H1 (cell line): ENCODE results near the gene C1QL2. TPM values are rescaled to one million over a fixed set of nuclear protein-coding genes. Genes with fewer than 3 reads are reported as not detected.

Source experiments
- CTCF ChIA-PET: fragments of 300-600 bp; sonication (Branson Sonifier 250); formaldehyde crosslinking; loops from one replicate; lab custom pipeline; 2021; ENCODE audit not compliant: partially characterized antibody; lab: Charles Lee
- POLR2A ChIA-PET: fragments of 300-600 bp; sonication (Branson Sonifier 250); formaldehyde crosslinking; loops from one replicate; lab custom pipeline; 2021; ENCODE audit warnings: inconsistent platforms; ENCODE audit not compliant: partially characterized antibody; lab: Charles Lee
- DNase-seq, 2 experiments: peaks; one replicate each; pipeline versions ENCODE4 v3.0.0 to v3.0.0-alpha.2; 2010 to 2022; ENCODE audit warnings: low spot score in 2 of 2, low read depth in 1 of 2, mixed read lengths in 1 of 2
- FAIRE-seq: peaks from 2 replicates; lab custom pipeline; 2011; peaks lifted over from hg19 to GRCh38; lab: Jason Lieb, UNC
- H2AFZ ChIP-seq: 2 replicates; pipeline ENCODE4 v1.8.1; 2012; ENCODE audit warnings: low read length, inconsistent platforms
- H2AK5ac ChIP-seq: 2 replicates; pipeline ENCODE4 v1.6.1; 2013; ENCODE audit warnings: low read depth, low read length
- H2BK120ac ChIP-seq: replicated peaks from 2 replicates; pipeline ENCODE3; 2013; ENCODE audit warnings: low read depth, low read length, inconsistent platforms
- H2BK12ac ChIP-seq: 2 replicates; pipeline ENCODE4 v1.6.1; 2013; ENCODE audit warnings: low read depth, low read length
- H2BK15ac ChIP-seq: 2 replicates; pipeline ENCODE4 v1.6.1; 2013; ENCODE audit warnings: low read length
- H2BK20ac ChIP-seq: 2 replicates; pipeline ENCODE4 v1.6.1; 2013; ENCODE audit warnings: low read length
- H2BK5ac ChIP-seq: 2 replicates; pipeline ENCODE4 v1.6.1; 2013; ENCODE audit warnings: low read depth, low read length
- H3K14ac ChIP-seq: 2 replicates; pipeline ENCODE4 v1.6.1; 2013; ENCODE audit warnings: inconsistent platforms; ENCODE audit not compliant: insufficient read length
- H3K18ac ChIP-seq: 2 replicates; pipeline ENCODE4 v1.6.1; 2013; ENCODE audit warnings: low read length; ENCODE audit errors: extremely low read depth
- H3K23ac ChIP-seq: 2 replicates; pipeline ENCODE4 v1.6.1; 2013; ENCODE audit warnings: inconsistent platforms; ENCODE audit not compliant: insufficient read length
- H3K23me2 ChIP-seq: 2 replicates; pipeline ENCODE4 v1.6.1; 2013; ENCODE audit warnings: low read depth, low read length
- H3K27ac ChIP-seq: 2 replicates; pipeline ENCODE4 v1.6.1; 2011; ENCODE audit warnings: low read depth, low read length, inconsistent platforms
- H3K27me3 ChIP-seq, 4 experiments: replicated peaks in 1 of 4; 1 replicate in 1 of 4; 2 replicates in 3 of 4; pipeline versions ENCODE4 v1.6.1 to v1.8.1; 2011 to 2013; ENCODE audit warnings: low read length in 3 of 4, mild to moderate bottlenecking in 3 of 4, inconsistent platforms in 2 of 4, mixed read lengths in 2 of 4, moderate library complexity in 1 of 4; ENCODE audit not compliant: control insufficient read depth in 3 of 4, insufficient read depth in 3 of 4; ENCODE audit errors: extremely low read depth in 1 of 4
- H3K36me3 ChIP-seq, 4 experiments: 2 replicates each; pipeline versions ENCODE4 v1.6.1 to v1.8.1; 2011 to 2013; ENCODE audit warnings: mild to moderate bottlenecking in 4 of 4, low read length in 3 of 4, moderate library complexity in 2 of 4, control low read depth in 1 of 4, inconsistent platforms in 1 of 4; ENCODE audit not compliant: insufficient read depth in 4 of 4, control insufficient read depth in 2 of 4
- H3K4ac ChIP-seq: replicated peaks from 2 replicates; pipeline ENCODE3; 2013; ENCODE audit warnings: low read length, low read depth, mixed read lengths, inconsistent platforms; ENCODE audit not compliant: insufficient read length
- H3K4me1 ChIP-seq, 4 experiments: replicated peaks in 1 of 4; 1 replicate in 1 of 4; 2 replicates in 3 of 4; pipeline versions ENCODE4 v1.6.1 to v1.8.1; 2011 to 2013; ENCODE audit warnings: low read length in 3 of 4, inconsistent platforms in 2 of 4, mixed read lengths in 1 of 4; ENCODE audit not compliant: insufficient read depth in 4 of 4, control insufficient read depth in 3 of 4
- H3K4me2 ChIP-seq, 2 experiments: 2 replicates each; pipeline versions ENCODE4 v1.6.1 to v1.8.1; 2011 to 2013; ENCODE audit warnings: low read depth in 2 of 2, low read length in 2 of 2, control low read depth in 1 of 2, inconsistent platforms in 1 of 2, mild to moderate bottlenecking in 1 of 2; ENCODE audit not compliant: insufficient read depth in 1 of 2
- H3K4me3 ChIP-seq, 4 experiments: fragments of 200-600, 300-600 bp in 1 of 4; sonication (generic), shearing (Covaris generic), sonication (Bioruptor Twin) in 1 of 4; 2 replicates each; pipeline versions ENCODE4 v1.5.1 to v1.8.1; 2011 to 2016; ENCODE audit warnings: low read length in 4 of 4, low read depth in 3 of 4, control low read depth in 2 of 4, inconsistent platforms in 2 of 4, mild to moderate bottlenecking in 2 of 4, mixed read lengths in 1 of 4, moderate library complexity in 1 of 4; ENCODE audit not compliant: insufficient read depth in 2 of 4; ENCODE audit errors: extremely low read depth in 1 of 4
- H3K56ac ChIP-seq: replicated peaks from 2 replicates; pipeline ENCODE3; 2013; ENCODE audit warnings: low read depth, mild to moderate bottlenecking, mixed read lengths, low read length, inconsistent platforms; ENCODE audit not compliant: insufficient read length
- H3K79me1 ChIP-seq: 2 replicates; pipeline ENCODE4 v1.6.1; 2013; ENCODE audit warnings: low read depth, low read length, control low read depth
- H3K79me2 ChIP-seq, 2 experiments: 2 replicates each; pipeline versions ENCODE4 v1.6.1 to v1.8.1; 2012 to 2013; ENCODE audit warnings: low read length in 2 of 2, mild to moderate bottlenecking in 2 of 2, inconsistent platforms in 1 of 2; ENCODE audit not compliant: insufficient read depth in 2 of 2, control insufficient read depth in 1 of 2
- H3K9ac ChIP-seq, 4 experiments: replicated peaks in 1 of 4; 1 replicate in 1 of 4; 2 replicates in 3 of 4; pipeline versions ENCODE4 v1.6.1 to v1.8.1; 2011 to 2013; ENCODE audit warnings: low read depth in 3 of 4, low read length in 3 of 4, control low read depth in 2 of 4, mild to moderate bottlenecking in 2 of 4, moderate library complexity in 2 of 4, inconsistent platforms in 1 of 4; ENCODE audit errors: extremely low read depth in 1 of 4
- H3K9me3 ChIP-seq, 2 experiments: 2 replicates each; pipeline versions ENCODE4 v1.6.1 to v1.8.1; 2012 to 2013; ENCODE audit warnings: mild to moderate bottlenecking in 2 of 2, moderate library complexity in 2 of 2, control low read depth in 1 of 2, inconsistent platforms in 1 of 2, low read depth in 1 of 2, low read length in 1 of 2, mixed read lengths in 1 of 2; ENCODE audit not compliant: insufficient read depth in 2 of 2
- H4K20me1 ChIP-seq, 2 experiments: replicated peaks in 1 of 2; 2 replicates each; pipeline versions ENCODE3 to v1.8.1; 2011 to 2013; ENCODE audit warnings: inconsistent platforms in 2 of 2, low read length in 2 of 2, mild to moderate bottlenecking in 1 of 2; ENCODE audit not compliant: insufficient read depth in 2 of 2, control insufficient read depth in 1 of 2
- H4K5ac ChIP-seq: 2 replicates; pipeline ENCODE4 v1.6.1; 2013; ENCODE audit warnings: low read length, low read depth, mixed read lengths, inconsistent platforms; ENCODE audit not compliant: insufficient read length
- H4K8ac ChIP-seq: 2 replicates; pipeline ENCODE4 v1.8.0; 2013; ENCODE audit warnings: mild to moderate bottlenecking, moderate library complexity, low read length, inconsistent platforms; ENCODE audit not compliant: insufficient read depth; ENCODE audit errors: extremely low read depth
- H4K91ac ChIP-seq: replicated peaks from 2 replicates; pipeline ENCODE3; 2013; ENCODE audit warnings: low read length, mixed read lengths, inconsistent platforms; ENCODE audit not compliant: insufficient read length
- BCL11A ChIP-seq, 2 experiments: IDR thresholded peaks; one replicate each; pipeline ENCODE4 v1.6.1; 2011; ENCODE audit warnings: low read depth in 2 of 2, low read length in 2 of 2, mild to moderate bottlenecking in 2 of 2
- GABPA ChIP-seq: IDR thresholded peaks from 2 replicates; pipeline ENCODE4 v1.6.1; 2011; ENCODE audit warnings: mild to moderate bottlenecking, low read length, moderate library complexity, borderline replicate concordance; ENCODE audit not compliant: insufficient read depth
- POLR2A ChIP-seq, 2 experiments: IDR thresholded peaks; 1 replicate in 1 of 2; 2 replicates in 1 of 2; pipeline ENCODE4 v1.6.1; 2011; ENCODE audit warnings: low read depth in 2 of 2, low read length in 2 of 2, mild to moderate bottlenecking in 2 of 2; ENCODE audit errors: control extremely low read depth in 1 of 2
- SAP30 ChIP-seq: fragments of 300-600 bp; sonication (generic); IDR thresholded peaks from 2 replicates; pipeline ENCODE4 v1.7.1; 2012; ENCODE audit warnings: low read length, moderate library complexity, mild to moderate bottlenecking, inconsistent platforms; ENCODE audit not compliant: insufficient read depth, insufficient replicate concordance
- SIX5 ChIP-seq: IDR thresholded peaks from 2 replicates; pipeline ENCODE4 v1.6.1; 2011; ENCODE audit warnings: mild to moderate bottlenecking, low read depth, low read length
- WGBS, 2 experiments: shearing (Covaris generic) in 1 of 2; methylation state at CpG; one replicate each; pipeline versions ENCODE4 v1.1.6 to v1.1.7; 2013 to 2015; ENCODE audit warnings: low lambda C conversion rate in 2 of 2, mixed read lengths in 2 of 2, inconsistent platforms in 1 of 2, low coverage in 1 of 2, missing lambda C conversion rate in 1 of 2; ENCODE audit not compliant: insufficient replicate concordance in 2 of 2, insufficient coverage in 1 of 2, insufficient read length in 1 of 2; ENCODE audit errors: extremely low coverage in 1 of 2, missing lambda C conversion rate in 1 of 2; 5-methylcytosine and 5-hydroxymethylcytosine counted together
- polyA plus RNA-seq, 7 experiments: library from polyadenylated mRNA; depleted of rRNA in 3 of 7; stranded (reverse) in 5 of 7; unstranded in 2 of 7; fragments of >200 nt in 5 of 7; fragments of 200-250 nt in 2 of 7; gene quantifications; 1 replicate in 5 of 7; 2 replicates in 1 of 7; 4 replicates in 1 of 7; pipeline versions ENCODE4 v1.2.1 to v1.2.3, GENCODE V29; 2011 to 2013; ENCODE audit warnings: missing spikeins in 2 of 7, mixed read lengths in 2 of 7
- total RNA-seq: library from RNA; stranded (reverse); fragmentation: NEBNext Ultra II Directional; extraction: Animal tissue kit (Norgen Biotek cat#: 25700); gene quantifications from 2 replicates; pipeline ENCODE4 v1.2.1, GENCODE V29; 2021
- TF ChIP-seq, protein P1 (sequence below): IDR thresholded peaks from 2 replicates; pipeline ENCODE4 v1.6.1; 2012; ENCODE audit warnings: inconsistent platforms

Gene C1QL2
- total and polyA plus RNA-seq, 2 of the 8 experiments (the other 6 are each of a cell fraction or from before 2014, with no cell fraction given), result 0.80 to 0.88 TPM

GRCh38 chr2:119119999-119120756 lies 38.4 kb downstream of the C1QL2 start:
- TF ChIP-seq, protein P1, sequence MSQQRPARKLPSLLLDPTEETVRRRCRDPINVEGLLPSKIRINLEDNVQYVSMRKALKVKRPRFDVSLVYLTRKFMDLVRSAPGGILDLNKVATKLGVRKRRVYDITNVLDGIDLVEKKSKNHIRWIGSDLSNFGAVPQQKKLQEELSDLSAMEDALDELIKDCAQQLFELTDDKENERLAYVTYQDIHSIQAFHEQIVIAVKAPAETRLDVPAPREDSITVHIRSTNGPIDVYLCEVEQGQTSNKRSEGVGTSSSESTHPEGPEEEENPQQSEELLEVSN, result no peak
- TF ChIP-seq GABPA (no peak), SAP30 (no peak), POLR2A (IDR thresholded peaks at IDR 0.05; ENCODE audit: control extremely low read depth in 1 of 2, low read depth in 2 of 2, low read length in 2 of 2) (no peak), BCL11A (IDR thresholded peaks at IDR 0.05; ENCODE audit: low read depth in 2 of 2, low read length in 2 of 2) (no peak), SIX5 (no peak)
- TF ChIP-seq, all 59 proteins: peak for 0
- WGBS, 2 experiments, result 93% methylated on average over 15 of the region's 15 CpGs; no CpG with 5 or more reads in 1 of the 2 experiments
- no peak overlapping the region for H3K4me2 ChIP-seq
- FAIRE-seq, result no peak
- H4K5ac ChIP-seq, result no peak overlapping the region
- no peaks in the 10 kb centered on the region for H3K79me2 ChIP-seq
- no peak overlapping the region for H2BK120ac ChIP-seq
- peaks cover 0 to 7% (median 0%) of the 10 kb centered on the region in 4 experiments; a peak in 3 of 7 replicates for H3K27me3 ChIP-seq
- no peak overlapping the region for H2BK20ac ChIP-seq
- no peak overlapping the region for H3K27ac ChIP-seq
- H3K4me1 ChIP-seq, result peaks cover 10 to 26% (median 16%) of the 10 kb centered on the region in 4 experiments
- H2BK12ac ChIP-seq, result no peak overlapping the region
- ChIA-PET CTCF (interaction anchor here (0.6 to 12.6 kb wide), 11 partner anchors 10 to 928 kb away, joined by 3 to 198 read pairs (median 3); no protein-coding TSS in a partner anchor), POLR2A (no interaction called here)
- no peaks in the 10 kb centered on the region for H3K36me3 ChIP-seq
- H4K8ac ChIP-seq, result no peak overlapping the region
- H2BK15ac ChIP-seq, result peak overlapping the region; percentile 21; the same call in 1 of the 2 replicates
- H3K23ac ChIP-seq, result no peak overlapping the region
- H3K18ac ChIP-seq, result no peak overlapping the region
- no peak overlapping the region for H3K4ac ChIP-seq
- H4K91ac ChIP-seq, result no peak overlapping the region
- no peak for DNase-seq
- H2AFZ ChIP-seq, result no peak overlapping the region
- no peak overlapping the region for H2AK5ac ChIP-seq
- H2BK5ac ChIP-seq, result no peak overlapping the region
- H3K14ac ChIP-seq, result no peak overlapping the region
- no peak overlapping the region for H3K56ac ChIP-seq
- H3K9ac ChIP-seq, result no peak overlapping the region
- H3K23me2 ChIP-seq, result no peaks in the 10 kb centered on the region
- no peak overlapping the region for H3K4me3 ChIP-seq
- no peaks in the 10 kb centered on the region for H3K79me1 ChIP-seq
- H4K20me1 ChIP-seq, result no peaks in the 10 kb centered on the region
- no peaks in the 10 kb centered on the region for H3K9me3 ChIP-seq
